Astrocyte (in vitro differentiated cells and primary cell): Measurements from ENCODE around the gene PIGC. TPM values are rescaled to one million over a fixed set of nuclear protein-coding genes. Genes with fewer than 3 reads are reported as not detected.
"Not testable (repeated sequence)": the region's sequence is repeated elsewhere in the genome, so short reads cannot be mapped to it uniquely, and the experiment has no call there.

Source experiments
- DNase-seq: peaks from one replicate; pipeline ENCODE4 v3.0.0-alpha.2; 2010; ENCODE audit warnings: low read depth
- FAIRE-seq: peaks from 2 replicates; lab custom pipeline; 2011; peaks lifted over from hg19 to GRCh38; lab: Jason Lieb, UNC
- H2AFZ ChIP-seq: 2 replicates; pipeline ENCODE4 v1.6.0; 2012; ENCODE audit warnings: low read depth, low read length, inconsistent platforms
- H3K27ac ChIP-seq: 2 replicates; pipeline ENCODE4 v1.5.1; 2011; ENCODE audit warnings: low read depth, low read length, inconsistent platforms
- H3K27me3 ChIP-seq: 2 replicates; pipeline ENCODE4 v1.6.0; 2011; ENCODE audit warnings: low read length, inconsistent platforms; ENCODE audit not compliant: insufficient read depth
- H3K36me3 ChIP-seq: 2 replicates; pipeline ENCODE4 v1.5.1; 2011; ENCODE audit warnings: low read length, inconsistent platforms; ENCODE audit not compliant: insufficient read depth
- H3K4me1 ChIP-seq: 2 replicates; pipeline ENCODE4 v1.5.1; 2011; ENCODE audit warnings: low read length, inconsistent platforms; ENCODE audit not compliant: insufficient read depth
- H3K4me2 ChIP-seq: 2 replicates; pipeline ENCODE4 v1.6.0; 2012; ENCODE audit warnings: low read length, inconsistent platforms
- H3K4me3 ChIP-seq: 2 replicates; pipeline ENCODE4 v1.5.1; 2011; ENCODE audit warnings: low read depth, mild to moderate bottlenecking, low read length, inconsistent platforms; ENCODE audit not compliant: insufficient read depth
- H3K79me2 ChIP-seq: 2 replicates; pipeline ENCODE4 v1.6.0; 2012; ENCODE audit warnings: mild to moderate bottlenecking, low read length, inconsistent platforms; ENCODE audit not compliant: insufficient read depth
- H3K9ac ChIP-seq: 2 replicates; pipeline ENCODE4 v1.6.0; 2012; ENCODE audit warnings: mild to moderate bottlenecking, low read length, inconsistent platforms
- H3K9me3 ChIP-seq: 2 replicates; pipeline ENCODE4 v1.5.1; 2012; ENCODE audit warnings: low read depth, mild to moderate bottlenecking, low read length, inconsistent platforms; ENCODE audit not compliant: insufficient read depth
- H4K20me1 ChIP-seq: 2 replicates; pipeline ENCODE4 v1.6.0; 2012; ENCODE audit warnings: low read length, inconsistent platforms; ENCODE audit not compliant: insufficient read depth
- H3K27ac Mint-ChIP-seq: one replicate; pipeline ENCODE4 v1.8.0; 2021; ENCODE audit warnings: mild to moderate bottlenecking, mixed read lengths; ENCODE audit not compliant: unreplicated experiment
- H3K27me3 Mint-ChIP-seq: one replicate; pipeline ENCODE4 v1.8.0; 2021; ENCODE audit warnings: low read depth, mixed read lengths; ENCODE audit not compliant: unreplicated experiment
- H3K36me3 Mint-ChIP-seq: one replicate; pipeline ENCODE4 v1.8.0; 2021; ENCODE audit warnings: low read depth, mixed read lengths; ENCODE audit not compliant: unreplicated experiment
- H3K4me1 Mint-ChIP-seq: one replicate; pipeline ENCODE4 v1.8.0; 2021; ENCODE audit warnings: low read depth, mixed read lengths; ENCODE audit not compliant: unreplicated experiment
- H3K4me3 Mint-ChIP-seq: one replicate; pipeline ENCODE4 v1.8.0; 2021; ENCODE audit warnings: mild to moderate bottlenecking, moderate library complexity, mixed read lengths; ENCODE audit not compliant: unreplicated experiment
- H3K9me3 Mint-ChIP-seq: one replicate; pipeline ENCODE4 v1.8.0; 2021; ENCODE audit warnings: mild to moderate bottlenecking, mixed read lengths; ENCODE audit not compliant: unreplicated experiment
- CTCF ChIP-seq: IDR thresholded peaks from 2 replicates; pipeline ENCODE4 v1.5.1; 2011; ENCODE audit warnings: low read depth, mild to moderate bottlenecking, inconsistent platforms, low read length, moderate library complexity; ENCODE audit not compliant: insufficient read depth
- EZH2 ChIP-seq: IDR thresholded peaks from 2 replicates; pipeline ENCODE4 v1.6.1; 2012; ENCODE audit warnings: mild to moderate bottlenecking, low read length, inconsistent platforms; ENCODE audit not compliant: insufficient read depth
- total RNA-seq: library from RNA; stranded (reverse); gene quantifications from 2 replicates; pipeline ENCODE4 v1.2.1, GENCODE V29; 2021

Gene PIGC
- total RNA-seq, 1 donor from 2014 or later = 17.8 TPM

- Mint-ChIP-seq H3K4me3 (no peak overlapping the region), H3K4me1 (peaks cover 9% of the 10 kb centered on the region), H3K27ac (no peak overlapping the region), H3K36me3 (peaks cover 8% of the 10 kb centered on the region), H3K9me3 (no peaks in the 10 kb centered on the region), H3K27me3 (no peaks in the 10 kb centered on the region)
- Histone ChIP-seq H4K20me1 (no peaks in the 10 kb centered on the region), H3K9ac (peak overlapping the region; percentile 93), H3K4me3 (no peak overlapping the region), H3K27me3 (no peaks in the 10 kb centered on the region), H3K4me2 (peak overlapping the region; percentile 87), H2AFZ (no peak overlapping the region), H3K79me2 (peaks cover 50% of the 10 kb centered on the region), H3K36me3 (no peaks in the 10 kb centered on the region), H3K9me3 (no peaks in the 10 kb centered on the region), H3K4me1 (peaks cover 7% of the 10 kb centered on the region), H3K27ac (no peak overlapping the region)
- TF ChIP-seq CTCF = no peak
- TF ChIP-seq EZH2 = no peak
- DNase-seq (no peak), FAIRE-seq (no peak)
These were observed 1.5 kb downstream of the PIGC start for GRCh38 chr1:172442404-172442803.

GRCh38 chr1:172437183-172437582, 6.7 kb downstream of the PIGC start:
- H3K4me2 ChIP-seq, H3K4me3 Mint-ChIP-seq, H3K9ac ChIP-seq, H3K27ac Mint-ChIP-seq, H2AFZ ChIP-seq, H3K36me3 Mint-ChIP-seq, H3K27ac ChIP-seq, H3K36me3 ChIP-seq, H4K20me1 ChIP-seq, H3K27me3 ChIP-seq, H3K4me1 ChIP-seq, H3K4me3 ChIP-seq, H3K27me3 Mint-ChIP-seq, H3K9me3 ChIP-seq, DNase-seq, H3K4me1 Mint-ChIP-seq, FAIRE-seq: not testable (repeated sequence)
- H3K79me2 ChIP-seq = peaks cover 30% of the 10 kb centered on the region
- peaks cover 11% of the 10 kb centered on the region for H3K9me3 Mint-ChIP-seq

- no peaks in the 10 kb centered on the region for H3K36me3 ChIP-seq
- DNase-seq = no peak
- no peak for TF ChIP-seq CTCF
- no peak for TF ChIP-seq EZH2
- no peak overlapping the region for H3K27ac Mint-ChIP-seq
- no peaks in the 10 kb centered on the region for H3K27me3 Mint-ChIP-seq
- H3K4me3 ChIP-seq = no peak overlapping the region
- H3K27ac ChIP-seq = no peak overlapping the region
- H3K4me1 Mint-ChIP-seq = peaks cover 2% of the 10 kb centered on the region
- H3K9me3 ChIP-seq = no peaks in the 10 kb centered on the region
- H3K79me2 ChIP-seq = no peaks in the 10 kb centered on the region
- H3K27me3 ChIP-seq = no peaks in the 10 kb centered on the region
- no peak overlapping the region for H3K4me2 ChIP-seq
- H3K9me3 Mint-ChIP-seq = peaks cover 8% of the 10 kb centered on the region
- H2AFZ ChIP-seq = no peak overlapping the region
- no peaks in the 10 kb centered on the region for H3K4me1 ChIP-seq
- H3K9ac ChIP-seq = no peak overlapping the region
- peaks cover 4% of the 10 kb centered on the region for H4K20me1 ChIP-seq
- no peaks in the 10 kb centered on the region for H3K36me3 Mint-ChIP-seq
- FAIRE-seq = no peak
- H3K4me3 Mint-ChIP-seq = no peak overlapping the region
These were observed 12.1 kb downstream of the PIGC start for GRCh38 chr1:172431721-172432192.
